CD4-positive, alpha-beta T cell treated with Interleukin-1 beta for 1 hour (primary cell): Measurements from ENCODE around the gene BRD3.
"Not testable (repeated sequence)": the region's sequence is repeated elsewhere in the genome, so short reads cannot be mapped to it uniquely, and the experiment has no call there.

ENCODE experiments used
- DNase-seq, 2 donors: peaks; one replicate each; pipeline ENCODE4 v3.0.0-alpha.2; 2020 to 2022

BRD3 gene

GRCh38 chr9:133991214-133991921 lies 76.5 kb downstream of the BRD3 start:
- DNase-seq: no peak

GRCh38 chr9:133990366-133991213 lies 77.2 kb downstream of the BRD3 start:
- DNase-seq: no peak

GRCh38 chr9:133989625-133990365 lies 78.0 kb downstream of the BRD3 start:
- no peak for DNase-seq

- not testable (repeated sequence) for DNase-seq
Observed at GRCh38 chr9:133988771-133989170, 79.1 kb downstream of the BRD3 start.

GRCh38 chr9:133987946-133988665 lies 79.7 kb downstream of the BRD3 start:
- no peak for DNase-seq

- no peak for DNase-seq
Observed at GRCh38 chr9:133987446-133987788, 80.4 kb downstream of the BRD3 start.

GRCh38 chr9:133986774-133987445 lies 80.9 kb downstream of the BRD3 start:
- DNase-seq: no peak

- DNase-seq: no peak
Observed at GRCh38 chr9:133986061-133986460, 81.8 kb downstream of the BRD3 start.

- no peak for DNase-seq
Observed at GRCh38 chr9:133982971-133983720, 84.7 kb downstream of the BRD3 start.

- no peak for DNase-seq
Observed at GRCh38 chr9:133981958-133982681, 85.7 kb downstream of the BRD3 start.

GRCh38 chr9:133981589-133981957 lies 86.3 kb downstream of the BRD3 start:
- DNase-seq: no peak

GRCh38 chr9:133980864-133981588 lies 86.8 kb downstream of the BRD3 start:
- no peak for DNase-seq
